ENCODE data around the gene ZSCAN21. TPM values are rescaled to one million over a fixed set of nuclear protein-coding genes. Genes with fewer than 3 reads are reported as not detected.

Gene ZSCAN21
- total and polyA plus RNA-seq, 10 of the 15 experiments (the other 5 are each of a cell fraction or from before 2014, with no cell fraction given): 1.9 to 9.6 (median 7.1) TPM

- intact Hi-C loops (cut with micrococcal nuclease; ENCODE audit: unreplicated experiment) (no loop called here), in situ Hi-C loops (cut with MboI) (no loop called here)
- TF ChIP-seq RUNX3 (IDR thresholded peaks at IDR 0.05; ENCODE audit: low read length) (no peak), POLR2A (IDR thresholded peaks at IDR 0.05; ENCODE audit: low read depth, low read length) (peak; percentile 72)
- Histone ChIP-seq H3K79me2 (ENCODE audit: control insufficient read depth, insufficient read depth, low read length) (peaks cover 10% of the 10 kb centered on the region), H3K27me3 (replicated peaks in 1 of 2; ENCODE audit: control insufficient read depth in 2 of 2, insufficient read depth in 2 of 2, low read length in 1 of 2) (no peaks in the 10 kb centered on the region), H3K36me3 (ENCODE audit: control insufficient read depth in 2 of 2, insufficient read depth in 2 of 2, low read length in 1 of 2) (peaks cover 26 to 41% of the 10 kb centered on the region in 2 experiments), H3K4me1 (ENCODE audit: control insufficient read depth, insufficient read depth, low read length) (peaks cover 6% of the 10 kb centered on the region), H4K20me1 (ENCODE audit: control insufficient read depth, insufficient read depth) (peaks cover 3% of the 10 kb centered on the region; the same call in 1 of the 2 replicates), H3K4me2 (ENCODE audit: control insufficient read depth, insufficient read depth) (no peak overlapping the region), H3K4me3 (no peak overlapping the region), H3K27ac (ENCODE audit: control insufficient read depth, insufficient read depth) (no peak overlapping the region), H3K9me3 (replicated peaks; ENCODE audit: control insufficient read depth, insufficient read depth, low read length) (no peaks in the 10 kb centered on the region), H3K9ac (ENCODE audit: control insufficient read depth, insufficient read depth, low read length) (no peak overlapping the region), H2AFZ (ENCODE audit: control insufficient read depth, low read depth, low read length) (no peak overlapping the region)
- DNase-seq (ENCODE audit: low read depth, low spot score) (no peak), FAIRE-seq (no peak), ATAC-seq (peak; percentile 3; the same call in 2 of the 3 replicates)
- ChIA-PET RAD21 (ENCODE audit: unreplicated experiment) (interaction anchor here (1.2 kb wide), 1 partner anchor 101 kb away, joined by 3 read pairs; no protein-coding TSS in a partner anchor), CTCF (interaction anchor here (1.2 to 1.3 kb wide), 2 partner anchors 40 to 42 kb away, joined by 4 read pairs; no protein-coding TSS in a partner anchor), SMC1A (ENCODE audit: uncharacterized antibody, unreplicated experiment) (interaction anchor here (0.8 to 1.4 kb wide), 3 partner anchors 9 to 179 kb away, joined by 3 to 4 read pairs (median 3); partner anchors contain the start of gene MBLAC1), POLR2A (interaction anchor here (0.5 to 3.9 kb wide), 3 partner anchors 8 to 10 kb away, joined by 3 to 39 read pairs (median 3); partner anchors contain the start of genes AP4M1 and MCM7)
- 85% methylated on average over 14 of the region's 14 CpGs for WGBS (ENCODE audit: insufficient coverage, insufficient replicate concordance, low lambda C conversion rate, missing lambda C conversion rate)
- no TSS peak for BruUV-seq (replicated peaks)
These were observed 41.2 kb downstream of the ZSCAN21 start for GRCh38 chr7:100090527-100091410.

GRCh38 chr7:100091411-100092181, 42.0 kb downstream of the ZSCAN21 start:
- Histone ChIP-seq H3K9me3 (replicated peaks; ENCODE audit: control insufficient read depth, insufficient read depth, low read length) (no peaks in the 10 kb centered on the region), H3K9ac (ENCODE audit: control insufficient read depth, insufficient read depth, low read length) (no peak overlapping the region), H3K4me1 (ENCODE audit: control insufficient read depth, insufficient read depth, low read length) (peaks cover 6% of the 10 kb centered on the region), H3K27ac (ENCODE audit: control insufficient read depth, insufficient read depth) (no peak overlapping the region), H3K36me3 (ENCODE audit: control insufficient read depth in 2 of 2, insufficient read depth in 2 of 2, low read length in 1 of 2) (peaks cover 32 to 43% of the 10 kb centered on the region in 2 experiments), H3K4me3 (no peak overlapping the region), H3K27me3 (replicated peaks in 1 of 2; ENCODE audit: control insufficient read depth in 2 of 2, insufficient read depth in 2 of 2, low read length in 1 of 2) (no peaks in the 10 kb centered on the region), H3K79me2 (ENCODE audit: control insufficient read depth, insufficient read depth, low read length) (peaks cover 10% of the 10 kb centered on the region), H4K20me1 (ENCODE audit: control insufficient read depth, insufficient read depth) (peaks cover 3% of the 10 kb centered on the region; the same call in 1 of the 2 replicates), H2AFZ (ENCODE audit: control insufficient read depth, low read depth, low read length) (no peak overlapping the region), H3K4me2 (ENCODE audit: control insufficient read depth, insufficient read depth) (no peak overlapping the region)
- CTCF ChIA-PET: interaction anchor here (0.6 kb wide), 1 partner anchor 715 kb away, joined by 3 read pairs; no protein-coding TSS in a partner anchor
- intact Hi-C loops (cut with micrococcal nuclease; ENCODE audit: unreplicated experiment): no loop called here
- ATAC-seq (peak; percentile 29), DNase-seq (ENCODE audit: low read depth, low spot score) (no peak), FAIRE-seq (no peak)
- BruUV-seq (replicated peaks): no TSS peak
- in situ Hi-C loops (cut with MboI): no loop called here
- 92% methylated on average over 19 of the region's 19 CpGs for WGBS (ENCODE audit: insufficient coverage, insufficient replicate concordance, low lambda C conversion rate, missing lambda C conversion rate)
- POLR2A ChIA-PET: interaction anchor here (3.9 kb wide), 1 partner anchor 10 kb away, joined by 39 read pairs; the partner anchor contains the start of genes AP4M1 and MCM7
- RAD21 ChIA-PET (ENCODE audit: unreplicated experiment): interaction anchor here (1.2 kb wide), 1 partner anchor 102 kb away, joined by 3 read pairs; no protein-coding TSS in a partner anchor
- SMC1A ChIA-PET (ENCODE audit: uncharacterized antibody, unreplicated experiment): no interaction called here
- TF ChIP-seq SMAD5 (IDR thresholded peaks at IDR 0.05; ENCODE audit: low read depth): peak; percentile 49; the same call in 1 of the 2 replicates
- peak; percentile 72 for TF ChIP-seq POLR2A (IDR thresholded peaks at IDR 0.05; ENCODE audit: low read depth, low read length)
- TF ChIP-seq PML (IDR thresholded peaks at IDR 0.05; ENCODE audit: low read length): peak; percentile 60
- no peak for TF ChIP-seq SUZ12 (IDR thresholded peaks at IDR 0.05; ENCODE audit: unreplicated experiment)
- 0 out of 2 replicates have a peak, but pooled peaks have one; percentile 22 for TF ChIP-seq TARDBP (IDR thresholded peaks at IDR 0.05; ENCODE audit: borderline replicate concordance)
- TF ChIP-seq POLR2AphosphoS2 (IDR thresholded peaks at IDR 0.05; ENCODE audit: low read depth, low read length): peak; percentile 48; the same call in 1 of the 2 replicates
- TF ChIP-seq KLF5 (IDR thresholded peaks at IDR 0.05; ENCODE audit: partially characterized antibody): no peak
- TF ChIP-seq GABPA (IDR thresholded peaks at IDR 0.05; ENCODE audit: low read depth): no peak
- TF ChIP-seq ZBED1 (IDR thresholded peaks at IDR 0.05; ENCODE audit: borderline replicate concordance): peak; percentile 64; the same call in 1 of the 2 replicates
- TF ChIP-seq POLR2AphosphoS5 (IDR thresholded peaks at IDR 0.05; ENCODE audit: low read length): peak; percentile 77
- no peak for TF ChIP-seq MLLT1 (IDR thresholded peaks at IDR 0.05)
- no peak for TF ChIP-seq SREBF1 (IDR thresholded peaks at IDR 0.05; ENCODE audit: low read length)
- TF ChIP-seq IRF4 (IDR thresholded peaks at IDR 0.05; ENCODE audit: low read depth, low read length): no peak
- peak; percentile 44; the same call in 1 of the 2 replicates for TF ChIP-seq BACH1 (IDR thresholded peaks at IDR 0.05; ENCODE audit: borderline replicate concordance)

Measured in GM12878 (cell line).